ENCODE results near the gene SLC39A6. TPM values are rescaled to one million over a fixed set of nuclear protein-coding genes. Genes with fewer than 3 reads are reported as not detected.

The SLC39A6 gene
- polyA plus RNA-seq, 2 of the 4 experiments (the other 2 are of a cell fraction), result 49.1 to 68.0 TPM

DNA sequence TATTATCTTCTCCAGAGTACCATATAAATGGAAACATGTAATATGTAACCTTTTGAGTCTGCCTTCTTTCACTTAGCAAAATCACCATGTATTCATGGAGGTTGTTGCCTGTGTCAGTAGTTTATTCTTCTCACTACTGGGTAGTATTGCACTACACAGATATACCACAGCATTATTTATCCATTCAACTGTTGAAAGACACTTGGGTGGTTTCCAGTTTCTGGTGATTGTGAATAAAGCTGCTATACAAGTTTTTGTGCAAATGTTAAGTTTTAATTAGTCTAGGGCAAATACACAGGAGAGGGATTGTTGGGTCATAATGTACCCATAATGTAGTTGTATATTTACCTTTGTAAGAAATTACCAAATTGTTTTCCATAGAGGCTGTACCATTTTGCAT is 32.2 kb downstream of the SLC39A6 start:
- Histone ChIP-seq H3K4me3 (no peak overlapping the region), H3K4me1 (no peaks in the 10 kb centered on the region), H3K4me2 (no peak overlapping the region), H3K9me3 (no peaks in the 10 kb centered on the region; the same call in 2 of the 3 replicates), H3K27ac (no peak overlapping the region)
- no peak for FAIRE-seq
- no peak for DNase-seq (ENCODE audit: low read depth in 1 of 2, low spot score in 1 of 2)
- POLR2A ChIA-PET, result no interaction called here
- TF ChIP-seq, protein P1, sequence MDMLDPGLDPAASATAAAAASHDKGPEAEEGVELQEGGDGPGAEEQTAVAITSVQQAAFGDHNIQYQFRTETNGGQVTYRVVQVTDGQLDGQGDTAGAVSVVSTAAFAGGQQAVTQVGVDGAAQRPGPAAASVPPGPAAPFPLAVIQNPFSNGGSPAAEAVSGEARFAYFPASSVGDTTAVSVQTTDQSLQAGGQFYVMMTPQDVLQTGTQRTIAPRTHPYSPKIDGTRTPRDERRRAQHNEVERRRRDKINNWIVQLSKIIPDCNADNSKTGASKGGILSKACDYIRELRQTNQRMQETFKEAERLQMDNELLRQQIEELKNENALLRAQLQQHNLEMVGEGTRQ (IDR thresholded peaks at IDR 0.05), result no peak
- TF ChIP-seq JUNB (IDR thresholded peaks at IDR 0.05) (no peak), RFX5 (IDR thresholded peaks at IDR 0.05) (no peak), HOXB13 (CRISPR knock-in tag; IDR thresholded peaks at IDR 0.05; ENCODE audit: low read depth) (no peak), NR3C1 (IDR thresholded peaks at IDR 0.05) (no peak), SMC3 (IDR thresholded peaks at IDR 0.05) (no peak), HDAC2 (IDR thresholded peaks at IDR 0.05) (no peak)
- TF ChIP-seq, protein P2, sequence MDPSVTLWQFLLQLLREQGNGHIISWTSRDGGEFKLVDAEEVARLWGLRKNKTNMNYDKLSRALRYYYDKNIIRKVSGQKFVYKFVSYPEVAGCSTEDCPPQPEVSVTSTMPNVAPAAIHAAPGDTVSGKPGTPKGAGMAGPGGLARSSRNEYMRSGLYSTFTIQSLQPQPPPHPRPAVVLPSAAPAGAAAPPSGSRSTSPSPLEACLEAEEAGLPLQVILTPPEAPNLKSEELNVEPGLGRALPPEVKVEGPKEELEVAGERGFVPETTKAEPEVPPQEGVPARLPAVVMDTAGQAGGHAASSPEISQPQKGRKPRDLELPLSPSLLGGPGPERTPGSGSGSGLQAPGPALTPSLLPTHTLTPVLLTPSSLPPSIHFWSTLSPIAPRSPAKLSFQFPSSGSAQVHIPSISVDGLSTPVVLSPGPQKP (IDR thresholded peaks at IDR 0.05; ENCODE audit: low read depth, low read length), result no peak
- TF ChIP-seq, protein P3, sequence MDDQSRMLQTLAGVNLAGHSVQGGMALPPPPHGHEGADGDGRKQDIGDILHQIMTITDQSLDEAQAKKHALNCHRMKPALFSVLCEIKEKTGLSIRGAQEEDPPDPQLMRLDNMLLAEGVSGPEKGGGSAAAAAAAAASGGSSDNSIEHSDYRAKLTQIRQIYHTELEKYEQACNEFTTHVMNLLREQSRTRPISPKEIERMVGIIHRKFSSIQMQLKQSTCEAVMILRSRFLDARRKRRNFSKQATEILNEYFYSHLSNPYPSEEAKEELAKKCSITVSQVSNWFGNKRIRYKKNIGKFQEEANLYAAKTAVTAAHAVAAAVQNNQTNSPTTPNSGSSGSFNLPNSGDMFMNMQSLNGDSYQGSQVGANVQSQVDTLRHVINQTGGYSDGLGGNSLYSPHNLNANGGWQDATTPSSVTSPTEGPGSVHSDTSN (IDR thresholded peaks at IDR 0.05), result no peak
- TF ChIP-seq, protein P4, sequence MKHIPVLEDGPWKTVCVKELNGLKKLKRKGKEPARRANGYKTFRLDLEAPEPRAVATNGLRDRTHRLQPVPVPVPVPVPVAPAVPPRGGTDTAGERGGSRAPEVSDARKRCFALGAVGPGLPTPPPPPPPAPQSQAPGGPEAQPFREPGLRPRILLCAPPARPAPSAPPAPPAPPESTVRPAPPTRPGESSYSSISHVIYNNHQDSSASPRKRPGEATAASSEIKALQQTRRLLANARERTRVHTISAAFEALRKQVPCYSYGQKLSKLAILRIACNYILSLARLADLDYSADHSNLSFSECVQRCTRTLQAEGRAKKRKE (CRISPR knock-in tag; IDR thresholded peaks at IDR 0.05; ENCODE audit: low read depth), result no peak
- ATAC-seq, result no peak
- CTCF ChIA-PET, result interaction anchor here (0.7 to 3.1 kb wide), 5 partner anchors 11 to 187 kb away, joined by 3 to 13 read pairs (median 4); no protein-coding TSS in a partner anchor

DNA sequence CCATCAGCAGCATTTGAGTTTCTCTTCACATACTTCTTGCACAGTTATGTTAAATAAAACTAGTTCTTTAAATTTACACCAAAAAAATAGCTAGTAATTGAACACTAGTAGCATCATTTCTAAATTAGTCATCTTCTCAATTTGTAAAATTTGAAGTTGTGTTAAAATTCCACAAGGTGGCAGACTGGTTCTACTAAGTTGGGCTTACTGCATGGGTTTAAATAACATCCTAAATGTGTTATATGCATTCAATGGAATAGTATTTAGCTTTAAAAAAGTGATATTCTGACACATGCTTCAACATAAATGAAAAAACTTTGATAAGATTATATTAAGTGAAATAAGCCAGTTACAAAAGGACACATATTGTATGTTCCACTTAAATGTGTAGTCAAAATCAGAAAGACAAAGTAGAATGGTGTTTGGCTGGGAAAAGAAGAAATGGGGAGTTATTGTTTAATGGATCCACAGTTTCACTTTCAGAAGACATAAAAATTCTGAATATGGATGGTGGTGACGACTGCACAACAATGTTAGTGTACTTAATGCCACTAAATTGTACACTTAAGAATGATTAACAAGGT is 33.1 kb downstream of the SLC39A6 start:
- FAIRE-seq (no peak), DNase-seq (ENCODE audit: low read depth in 1 of 2, low spot score in 1 of 2) (peak; percentile 10 to 69), ATAC-seq (peak in 1 of 2 experiments; percentile 43; a peak in 1 of 6 replicates)
- Histone ChIP-seq H3K4me3 (no peak overlapping the region), H3K4me2 (no peak overlapping the region), H3K4me1 (no peaks in the 10 kb centered on the region), H3K27ac (no peak overlapping the region), H3K9me3 (no peaks in the 10 kb centered on the region)
- TF ChIP-seq, protein P1 (IDR thresholded peaks at IDR 0.05), result no peak
- peak; percentile 74 to 75 for TF ChIP-seq RAD21 (conservative IDR thresholded peaks at IDR 0.05 in 1 of 2, IDR thresholded peaks at IDR 0.05 in 1 of 2)
- TF ChIP-seq TFCP2L1 (CRISPR knock-in tag; IDR thresholded peaks at IDR 0.05), result no peak
- TF ChIP-seq, protein P5, sequence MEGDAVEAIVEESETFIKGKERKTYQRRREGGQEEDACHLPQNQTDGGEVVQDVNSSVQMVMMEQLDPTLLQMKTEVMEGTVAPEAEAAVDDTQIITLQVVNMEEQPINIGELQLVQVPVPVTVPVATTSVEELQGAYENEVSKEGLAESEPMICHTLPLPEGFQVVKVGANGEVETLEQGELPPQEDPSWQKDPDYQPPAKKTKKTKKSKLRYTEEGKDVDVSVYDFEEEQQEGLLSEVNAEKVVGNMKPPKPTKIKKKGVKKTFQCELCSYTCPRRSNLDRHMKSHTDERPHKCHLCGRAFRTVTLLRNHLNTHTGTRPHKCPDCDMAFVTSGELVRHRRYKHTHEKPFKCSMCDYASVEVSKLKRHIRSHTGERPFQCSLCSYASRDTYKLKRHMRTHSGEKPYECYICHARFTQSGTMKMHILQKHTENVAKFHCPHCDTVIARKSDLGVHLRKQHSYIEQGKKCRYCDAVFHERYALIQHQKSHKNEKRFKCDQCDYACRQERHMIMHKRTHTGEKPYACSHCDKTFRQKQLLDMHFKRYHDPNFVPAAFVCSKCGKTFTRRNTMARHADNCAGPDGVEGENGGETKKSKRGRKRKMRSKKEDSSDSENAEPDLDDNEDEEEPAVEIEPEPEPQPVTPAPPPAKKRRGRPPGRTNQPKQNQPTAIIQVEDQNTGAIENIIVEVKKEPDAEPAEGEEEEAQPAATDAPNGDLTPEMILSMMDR (IDR thresholded peaks at IDR 0.05), result peak; percentile 66
- no peak for TF ChIP-seq KDM5A (IDR thresholded peaks at IDR 0.05)
- peak; percentile 67 for TF ChIP-seq SMC3 (IDR thresholded peaks at IDR 0.05)
- 0% methylated on average over 1 of the region's 1 CpG for WGBS (ENCODE audit: missing lambda C conversion rate)
- CTCF ChIA-PET, result interaction anchor here (0.7 to 3.1 kb wide), 23 partner anchors 10 to 665 kb away, joined by 3 to 13 read pairs (median 4); partner anchors contain the start of gene SLC39A6
- POLR2A ChIA-PET, result no interaction called here

DNA sequence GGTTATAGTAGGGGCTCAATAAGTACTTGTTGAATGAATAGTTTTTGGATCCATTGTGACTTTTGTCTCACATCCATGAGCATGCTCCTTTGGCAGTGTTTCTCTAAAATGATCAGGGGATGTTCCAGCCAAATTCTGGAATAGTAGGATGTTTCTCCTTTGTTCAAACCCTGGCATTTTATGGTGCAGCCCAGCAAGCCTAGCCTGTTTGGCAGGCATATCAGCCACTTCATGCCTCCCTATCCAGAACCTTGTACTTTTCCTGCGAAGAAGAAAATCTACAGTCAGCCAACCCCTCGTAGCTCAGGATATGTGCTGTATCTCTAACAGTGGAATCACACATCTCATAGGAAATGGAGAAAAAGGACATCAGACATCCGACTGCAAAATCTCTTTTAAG is 34.7 kb downstream of the SLC39A6 start:
- no peaks in the 10 kb centered on the region for H3K4me1 ChIP-seq
- ChIA-PET CTCF (interaction anchor here (1.2 to 3.1 kb wide), 5 partner anchors 14 to 190 kb away, joined by 3 to 13 read pairs (median 4); no protein-coding TSS in a partner anchor), POLR2A (no interaction called here)
- H3K4me3 ChIP-seq, result no peak overlapping the region
- TF ChIP-seq MYC (IDR thresholded peaks at IDR 0.05; ENCODE audit: borderline replicate concordance, low read length) (no peak), BHLHE40 (IDR thresholded peaks at IDR 0.05; ENCODE audit: low read depth, low read length) (no peak), HDAC2 (IDR thresholded peaks at IDR 0.05) (no peak), ZFP36 (IDR thresholded peaks at IDR 0.05; ENCODE audit: borderline replicate concordance, partially characterized antibody) (no peak), ZC3H11A (IDR thresholded peaks at IDR 0.05) (no peak), PHF8 (IDR thresholded peaks at IDR 0.05; ENCODE audit: borderline replicate concordance, low read depth) (no peak), RAD21 (conservative IDR thresholded peaks at IDR 0.05 in 1 of 2, IDR thresholded peaks at IDR 0.05 in 1 of 2) (no peak), ZNF302 (CRISPR knock-in tag; IDR thresholded peaks at IDR 0.05) (no peak)
- TF ChIP-seq, protein P2 (IDR thresholded peaks at IDR 0.05; ENCODE audit: low read depth, low read length), result no peak
- TF ChIP-seq, protein P6, sequence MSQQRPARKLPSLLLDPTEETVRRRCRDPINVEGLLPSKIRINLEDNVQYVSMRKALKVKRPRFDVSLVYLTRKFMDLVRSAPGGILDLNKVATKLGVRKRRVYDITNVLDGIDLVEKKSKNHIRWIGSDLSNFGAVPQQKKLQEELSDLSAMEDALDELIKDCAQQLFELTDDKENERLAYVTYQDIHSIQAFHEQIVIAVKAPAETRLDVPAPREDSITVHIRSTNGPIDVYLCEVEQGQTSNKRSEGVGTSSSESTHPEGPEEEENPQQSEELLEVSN (IDR thresholded peaks at IDR 0.05; ENCODE audit: borderline replicate concordance, low read depth), result no peak
- TF ChIP-seq, protein P7, sequence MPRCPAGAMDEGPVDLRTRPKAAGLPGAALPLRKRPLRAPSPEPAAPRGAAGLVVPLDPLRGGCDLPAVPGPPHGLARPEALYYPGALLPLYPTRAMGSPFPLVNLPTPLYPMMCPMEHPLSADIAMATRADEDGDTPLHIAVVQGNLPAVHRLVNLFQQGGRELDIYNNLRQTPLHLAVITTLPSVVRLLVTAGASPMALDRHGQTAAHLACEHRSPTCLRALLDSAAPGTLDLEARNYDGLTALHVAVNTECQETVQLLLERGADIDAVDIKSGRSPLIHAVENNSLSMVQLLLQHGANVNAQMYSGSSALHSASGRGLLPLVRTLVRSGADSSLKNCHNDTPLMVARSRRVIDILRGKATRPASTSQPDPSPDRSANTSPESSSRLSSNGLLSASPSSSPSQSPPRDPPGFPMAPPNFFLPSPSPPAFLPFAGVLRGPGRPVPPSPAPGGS (IDR thresholded peaks at IDR 0.05), result no peak
- no peak for DNase-seq (ENCODE audit: low read depth in 1 of 2, low spot score in 1 of 2)
- ATAC-seq, result no peak
- FAIRE-seq, result no peak
- no peaks in the 10 kb centered on the region for H3K9me3 ChIP-seq
- no peak overlapping the region for H3K4me2 ChIP-seq
- H3K27ac ChIP-seq, result no peak overlapping the region
- 14% methylated on average over 3 of the region's 3 CpGs for WGBS (ENCODE audit: missing lambda C conversion rate)

Data from A549 (cell line).